GM19239 (cell line): Measurements from ENCODE around the gene CACNB4.
"Not testable (repeated sequence)": the region's sequence is repeated elsewhere in the genome, so short reads cannot be mapped to it uniquely, and the experiment has no call there.

ENCODE experiments used
- DNase-seq: peaks from one replicate; pipeline ENCODE4 v3.0.0; 2011; ENCODE audit warnings: low spot score; ENCODE audit not compliant: insufficient read length
- FAIRE-seq: peaks from 2 replicates; lab custom pipeline; 2011; peaks lifted over from hg19 to GRCh38; lab: Jason Lieb, UNC

CACNB4 gene

DNA sequence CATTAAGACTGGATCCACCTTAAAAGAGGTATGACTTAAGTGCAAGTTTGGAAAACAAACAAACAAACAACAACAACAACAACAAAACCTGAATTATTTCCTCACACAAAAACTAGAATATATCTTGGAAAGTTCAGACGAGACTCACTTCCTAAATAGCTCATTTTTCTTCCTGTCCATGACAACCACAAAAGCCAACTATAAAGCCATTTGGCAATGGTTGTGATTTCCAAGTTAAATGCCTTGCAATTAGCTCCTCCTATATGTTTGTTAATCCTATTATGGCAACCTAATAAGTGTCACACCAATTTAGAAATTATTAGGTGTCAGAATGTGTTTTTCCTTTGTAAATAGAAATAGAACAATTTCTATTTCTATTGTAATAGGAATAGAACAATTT lies 179.1 kb downstream of the CACNB4 start:
- FAIRE-seq, result no peak
- no peak for DNase-seq

DNA sequence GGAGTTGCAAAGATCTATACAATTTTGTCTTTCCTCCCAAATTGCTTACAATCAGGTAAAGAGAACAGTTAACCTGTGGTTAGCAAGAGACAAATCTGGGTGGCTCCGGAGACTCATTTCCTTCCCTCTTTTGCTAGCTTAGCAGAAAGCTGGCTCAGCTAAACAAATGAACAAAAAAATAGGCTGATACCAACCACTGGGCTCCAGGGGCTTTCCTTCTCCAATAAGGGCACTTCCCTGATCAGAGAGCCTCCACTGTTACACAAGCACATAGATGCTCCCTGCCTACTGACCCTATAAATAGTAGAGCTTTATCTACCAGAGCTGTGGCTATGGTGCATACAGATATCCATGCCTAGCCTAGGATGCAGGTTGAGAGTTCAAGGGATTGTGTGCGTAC lies 180.5 kb downstream of the CACNB4 start:
- no peak for DNase-seq
- FAIRE-seq, result no peak

DNA sequence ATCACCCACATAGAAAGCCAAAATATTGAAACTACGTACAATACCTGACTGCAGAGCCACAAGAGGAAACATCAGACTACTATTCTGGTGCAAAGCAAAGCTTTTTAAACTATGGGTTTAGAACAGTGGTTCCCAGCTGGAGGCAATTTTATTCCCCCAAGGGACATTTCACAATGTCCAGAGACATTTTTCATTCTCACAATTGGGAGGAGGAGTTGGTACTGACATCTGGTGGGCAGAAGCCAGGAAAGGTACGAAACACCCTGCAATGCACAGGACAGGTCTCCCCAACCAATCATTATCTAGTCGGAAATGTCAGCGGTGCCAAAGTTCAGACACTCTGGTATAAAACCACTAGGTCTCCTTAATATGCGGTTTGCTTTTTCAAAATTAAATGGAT lies 182.2 kb downstream of the CACNB4 start:
- no peak for DNase-seq

DNA sequence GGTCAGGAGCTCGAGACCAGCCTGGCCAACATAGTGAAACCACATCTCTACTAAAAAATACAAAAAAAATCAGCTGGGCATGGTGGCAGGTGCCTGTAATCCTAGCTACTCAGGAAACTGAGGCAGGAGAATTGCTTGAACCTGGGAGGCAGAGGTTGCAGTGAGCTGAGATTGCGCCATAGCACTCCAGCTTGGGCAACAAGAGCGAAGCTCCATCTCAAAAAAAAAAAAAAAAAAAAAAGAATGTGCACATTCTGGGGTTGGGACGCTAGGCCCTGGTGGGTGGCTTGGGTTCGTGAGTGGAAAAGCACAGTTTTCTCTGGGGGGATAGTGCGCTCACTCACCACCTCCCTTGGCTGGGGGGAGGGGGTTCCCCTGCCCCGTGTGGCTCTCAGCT lies 183.2 kb downstream of the CACNB4 start:
- not testable (repeated sequence) for DNase-seq

More for the DNA sequence above, 182.2 kb downstream of the CACNB4 start:
- FAIRE-seq, result no peak

DNA sequence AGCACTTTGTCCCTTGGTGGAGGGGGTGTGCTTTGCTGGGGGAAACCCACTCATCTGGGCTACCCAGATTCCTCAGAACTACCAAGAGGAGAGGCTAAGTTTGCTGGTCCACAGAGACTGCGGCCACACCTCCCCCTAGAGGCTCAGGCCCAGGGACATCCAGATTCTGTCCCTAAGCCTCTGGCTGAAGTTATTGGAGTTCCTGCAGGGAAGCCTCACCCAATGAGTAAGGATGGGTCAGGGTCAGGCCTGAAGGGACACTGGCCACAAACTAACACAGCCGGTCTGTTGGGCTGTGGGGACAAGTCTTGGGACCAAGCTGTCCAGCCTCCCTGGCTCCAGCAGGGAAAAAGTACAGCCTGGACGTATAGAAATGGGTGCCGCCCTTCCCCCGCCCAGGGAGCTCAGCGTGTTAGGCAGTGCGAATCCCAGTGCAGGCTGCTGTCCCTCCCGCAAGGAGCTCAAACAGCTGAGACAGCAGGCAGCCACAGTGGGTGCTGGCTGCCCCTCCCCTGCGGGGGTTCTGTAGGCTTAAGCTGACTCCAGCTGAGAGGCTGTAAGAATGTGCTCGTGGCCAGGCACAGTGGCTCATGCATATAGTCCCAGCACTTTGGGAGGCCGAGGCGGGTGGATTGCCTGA lies 183.7 kb downstream of the CACNB4 start:
- DNase-seq (no peak), FAIRE-seq (no peak)

More for the DNA sequence above, 183.2 kb downstream of the CACNB4 start:
- not testable (repeated sequence) for FAIRE-seq

DNA sequence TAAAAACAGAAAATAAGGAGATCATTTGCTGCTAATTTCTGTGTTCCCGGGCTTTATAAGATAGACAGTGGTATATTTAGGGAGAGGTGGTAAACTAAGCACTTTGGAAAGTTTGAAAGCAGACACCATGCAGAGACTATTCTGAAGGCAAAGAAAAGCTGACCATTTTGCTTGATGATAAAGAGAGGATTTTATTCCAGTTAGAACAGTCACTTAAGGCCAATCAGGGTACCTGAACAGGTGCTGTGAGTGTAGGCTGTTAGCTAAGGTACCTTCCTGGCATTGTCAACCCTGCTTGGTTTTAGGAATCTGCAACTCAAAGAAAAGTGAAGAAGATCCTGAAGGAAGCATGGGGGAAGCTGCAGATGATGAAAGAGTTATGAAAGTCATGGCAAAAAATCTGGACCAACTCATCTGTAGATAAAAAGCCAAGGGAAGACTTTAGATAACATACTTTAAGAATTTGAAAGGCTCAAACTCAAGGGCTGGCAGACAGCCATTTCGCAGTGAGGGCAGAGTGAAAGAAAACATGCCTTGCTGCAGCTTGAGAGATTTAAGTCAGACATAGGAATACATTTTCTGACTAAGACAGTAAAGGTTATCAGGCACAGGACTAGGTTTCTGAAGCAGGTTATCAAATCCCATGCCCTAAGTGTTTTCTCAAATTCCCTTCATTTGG lies 190.5 kb downstream of the CACNB4 start:
- FAIRE-seq, result no peak
- no peak for DNase-seq

DNA sequence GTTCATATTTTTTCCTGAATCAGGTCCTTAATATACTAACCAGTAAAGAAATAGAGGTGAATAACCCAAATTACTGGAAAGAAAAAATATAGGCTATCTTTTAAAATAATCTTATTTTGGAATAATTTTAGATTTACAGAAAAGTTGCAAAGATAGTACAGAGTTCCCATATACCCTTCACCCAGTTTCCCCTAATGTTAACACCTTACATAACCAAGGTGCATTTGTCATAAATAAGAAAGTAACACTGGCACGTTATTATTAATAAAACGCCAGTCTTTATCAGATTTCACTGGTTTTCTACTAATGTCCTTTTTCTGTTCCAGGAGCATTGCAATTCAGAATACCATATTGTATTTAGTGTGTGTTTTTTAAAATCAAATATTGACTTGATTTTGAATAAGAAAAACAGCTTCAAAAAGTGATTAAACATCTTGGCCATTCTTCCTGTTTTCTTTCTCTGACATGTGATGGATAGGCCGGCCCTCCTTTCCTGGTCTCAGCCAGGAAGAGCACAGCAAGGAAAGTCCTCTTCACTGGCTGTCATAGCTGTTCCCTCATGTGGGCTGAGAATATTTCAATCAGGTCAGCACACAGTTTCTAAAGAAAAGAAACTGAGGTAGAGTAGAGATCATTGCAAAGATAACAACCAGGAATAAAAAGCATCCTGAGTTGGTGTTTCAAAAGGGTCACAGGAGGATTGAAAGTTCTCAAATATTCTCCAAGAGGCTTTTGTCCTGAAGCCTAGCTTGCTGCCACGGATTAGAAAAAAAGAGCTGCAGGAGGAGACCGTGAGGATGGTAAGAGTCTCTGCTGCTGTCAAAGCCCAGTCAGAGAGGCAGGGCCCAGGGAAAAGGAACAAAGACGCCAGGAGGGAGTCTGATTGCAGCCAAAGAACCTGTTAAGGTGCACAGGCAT lies 191.3 kb downstream of the CACNB4 start:
- FAIRE-seq, result no peak

DNA sequence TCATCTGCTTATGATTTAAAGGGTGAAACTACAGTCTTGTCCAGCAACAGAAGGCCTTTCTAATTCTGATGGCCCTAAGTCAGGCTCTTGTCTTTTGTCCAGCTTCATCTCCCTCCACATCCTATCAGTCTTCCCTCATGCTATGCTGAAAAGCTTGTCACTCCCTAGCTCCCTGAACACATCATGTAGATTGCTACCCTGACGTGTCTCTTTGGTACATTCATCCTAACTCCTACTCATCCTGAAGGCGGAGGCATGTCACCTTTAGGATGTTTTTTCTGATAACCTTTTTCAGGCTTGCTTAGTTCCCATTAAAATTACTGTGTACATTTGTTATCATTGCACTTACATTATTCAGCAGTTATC lies 192.2 kb downstream of the CACNB4 start:
- FAIRE-seq (no peak), DNase-seq (no peak)

More for the DNA sequence above, 191.3 kb downstream of the CACNB4 start:
- no peak for DNase-seq

DNA sequence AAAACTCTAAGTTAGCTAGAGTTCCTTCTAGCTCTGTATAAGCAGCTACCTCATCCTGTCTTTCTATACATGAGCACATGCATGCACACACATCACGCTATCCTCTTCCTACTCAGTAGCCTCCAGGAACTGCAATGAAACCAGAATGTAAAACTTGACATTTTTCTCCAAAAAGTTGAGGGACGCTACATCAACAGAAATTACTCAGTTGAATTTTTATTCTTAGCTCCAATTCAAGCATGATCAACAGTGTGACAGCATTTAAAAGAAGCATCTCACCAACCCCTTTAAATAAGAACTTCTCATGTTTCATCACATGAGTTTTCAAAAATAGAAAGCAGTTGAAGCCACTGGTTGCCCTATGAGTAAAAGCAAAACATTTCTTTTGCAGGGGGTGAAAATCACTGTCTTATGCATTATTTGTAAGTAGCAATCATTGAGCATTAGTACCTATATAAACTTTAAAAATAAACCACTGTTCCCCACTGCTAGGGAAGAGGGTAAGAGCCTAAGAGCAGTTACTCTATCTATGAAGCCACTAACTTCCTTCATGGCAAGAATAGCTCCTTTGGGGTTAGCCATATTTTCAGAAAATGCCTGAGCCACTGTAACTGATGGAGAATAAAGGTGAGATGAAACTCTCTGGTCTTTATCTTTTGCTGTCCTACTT lies 192.7 kb downstream of the CACNB4 start:
- no peak for FAIRE-seq
- DNase-seq, result no peak

DNA sequence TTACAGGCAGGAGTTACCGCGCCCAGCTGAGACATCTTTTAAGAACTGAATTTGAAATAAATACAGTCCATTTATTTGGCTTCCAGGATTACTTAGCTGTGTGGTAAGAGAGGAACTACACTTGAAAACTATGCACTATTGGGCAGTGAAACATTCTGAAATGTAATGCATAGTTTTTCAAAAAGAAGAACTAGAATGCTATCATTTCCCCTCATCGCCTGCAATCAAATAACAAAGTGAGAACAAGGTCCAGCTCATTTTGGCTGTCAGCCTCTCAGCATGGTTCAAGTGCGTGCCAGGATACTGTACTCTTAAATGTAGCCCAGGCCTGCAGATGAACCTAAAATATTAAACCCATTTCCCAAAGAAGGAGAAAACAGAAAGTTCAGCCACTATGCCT lies 194.0 kb downstream of the CACNB4 start:
- DNase-seq (no peak), FAIRE-seq (no peak)

DNA sequence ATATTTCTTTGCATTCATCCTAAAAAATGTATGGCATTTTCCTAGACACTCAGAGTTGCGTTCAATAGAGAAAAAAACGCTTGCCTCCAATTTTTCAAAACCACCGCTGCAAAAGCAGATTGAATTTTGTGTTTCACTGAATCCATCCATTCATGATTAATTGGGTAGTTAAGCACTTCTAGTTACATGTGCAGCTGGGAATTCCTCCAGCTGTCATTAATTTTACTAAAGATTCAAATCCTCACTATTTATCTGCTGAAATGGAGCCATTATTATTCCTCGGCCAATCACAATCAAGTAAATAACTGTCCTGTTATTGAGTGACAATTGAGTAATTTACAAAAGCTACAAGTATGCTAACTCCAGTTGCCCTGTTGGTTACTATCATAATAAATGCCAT lies 194.8 kb downstream of the CACNB4 start:
- DNase-seq (no peak), FAIRE-seq (no peak)

DNA sequence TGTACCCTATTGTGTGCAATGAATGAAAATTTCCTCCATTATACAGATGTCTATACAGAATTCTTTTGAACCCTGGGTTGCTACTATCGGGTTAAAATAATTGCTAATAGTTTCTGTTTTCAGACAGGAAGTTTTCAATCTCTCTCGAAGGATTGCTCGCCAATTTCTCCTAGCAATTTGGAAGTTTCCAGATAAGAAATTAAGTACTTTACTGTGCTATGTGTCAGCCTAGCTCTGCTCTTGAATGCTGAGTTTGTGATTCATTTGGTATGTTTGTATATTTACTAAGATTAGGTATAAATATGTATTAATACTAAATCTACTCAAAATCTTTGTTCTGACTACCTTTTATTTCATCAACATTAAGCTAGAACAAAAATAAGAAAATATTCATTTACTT lies 196.0 kb downstream of the CACNB4 start:
- DNase-seq (no peak), FAIRE-seq (no peak)

DNA sequence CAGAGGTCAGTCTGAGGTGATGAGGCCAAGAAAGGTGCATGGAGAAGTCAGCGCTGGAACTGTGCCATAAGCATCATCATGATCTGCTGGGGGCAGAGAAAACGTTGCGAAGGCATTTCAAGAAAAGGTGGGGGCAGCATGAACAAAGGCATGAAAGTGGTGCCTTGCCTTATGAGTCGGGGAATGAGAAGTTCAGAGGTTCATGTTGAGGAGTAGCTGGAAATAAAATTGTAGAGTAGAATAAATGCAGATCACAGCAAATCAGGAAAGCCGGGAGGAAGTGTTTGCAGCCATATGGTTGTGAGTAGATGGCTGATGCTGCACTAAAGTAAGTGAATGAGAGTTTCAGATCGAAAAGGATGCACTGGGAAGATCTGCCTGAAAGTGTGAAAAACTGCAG lies 198.5 kb downstream of the CACNB4 start:
- DNase-seq, result no peak
- FAIRE-seq, result no peak

DNA sequence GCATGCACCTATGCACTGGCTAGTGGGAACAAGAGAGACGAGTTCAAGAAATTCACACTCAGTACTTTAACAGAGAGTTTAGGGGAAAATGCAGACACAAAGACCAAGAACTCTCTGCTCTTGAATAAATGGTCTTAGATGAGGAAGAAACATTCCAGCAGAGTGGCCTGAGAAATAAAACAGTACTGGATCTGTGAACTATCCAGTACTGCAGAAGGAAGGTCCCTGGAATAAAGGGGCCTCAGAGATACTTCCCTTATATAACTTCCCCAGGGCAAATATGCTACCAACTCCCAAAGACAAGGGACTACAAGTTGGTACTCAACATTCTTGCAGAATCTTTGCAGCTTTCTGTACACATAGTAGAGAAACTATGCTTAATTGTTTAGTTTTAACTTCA lies 199.7 kb downstream of the CACNB4 start:
- FAIRE-seq (no peak), DNase-seq (no peak)

DNA sequence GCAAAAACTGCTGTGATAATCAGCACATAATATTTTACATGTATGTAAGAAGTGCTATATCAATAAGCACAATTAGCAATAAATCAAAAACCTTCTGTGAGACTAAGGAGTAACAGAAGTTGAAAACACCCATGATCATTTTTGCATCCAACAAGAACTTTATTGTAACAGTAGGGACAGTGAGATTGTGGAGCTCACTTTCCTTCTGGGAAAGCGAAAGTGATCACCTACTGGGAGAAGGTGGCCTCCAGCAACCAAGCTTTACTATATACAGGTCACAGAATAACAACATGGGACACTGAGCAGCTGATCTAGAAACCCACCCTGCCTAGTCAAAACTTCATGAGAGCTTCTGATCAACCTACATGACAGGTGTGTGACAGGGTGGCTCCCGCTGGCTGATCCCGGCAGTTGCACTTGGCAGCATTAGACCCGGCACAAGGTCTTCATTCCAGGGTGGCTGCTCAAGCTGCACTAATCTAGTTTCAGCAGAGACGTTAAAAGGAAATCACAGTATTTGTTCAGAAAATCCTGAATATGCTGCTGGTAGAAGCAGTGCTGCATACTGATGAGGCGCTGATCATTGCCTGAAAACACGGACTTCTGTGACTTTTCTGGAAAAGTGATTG lies 207.2 kb downstream of the CACNB4 start:
- FAIRE-seq (no peak), DNase-seq (no peak)

DNA sequence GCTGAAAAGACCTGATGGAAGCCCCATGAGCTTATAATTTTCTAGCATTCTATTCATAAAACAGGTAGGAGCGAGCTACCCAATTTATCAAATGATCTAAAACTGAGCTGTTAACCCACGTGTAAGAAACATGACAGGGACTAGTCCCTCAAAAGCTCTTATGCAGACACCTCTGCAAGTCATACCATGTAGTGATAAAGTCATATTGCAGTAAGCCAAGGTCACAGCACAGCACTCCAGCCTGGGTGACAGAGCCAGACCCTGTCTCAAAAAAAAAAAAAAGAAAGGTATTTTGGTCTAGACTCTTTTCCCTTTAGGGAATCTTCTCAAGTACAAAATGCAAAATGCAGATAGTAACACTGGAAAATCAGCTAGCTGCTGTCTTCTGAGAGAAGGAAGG lies 211.7 kb downstream of the CACNB4 start:
- DNase-seq (no peak), FAIRE-seq (no peak)

DNA sequence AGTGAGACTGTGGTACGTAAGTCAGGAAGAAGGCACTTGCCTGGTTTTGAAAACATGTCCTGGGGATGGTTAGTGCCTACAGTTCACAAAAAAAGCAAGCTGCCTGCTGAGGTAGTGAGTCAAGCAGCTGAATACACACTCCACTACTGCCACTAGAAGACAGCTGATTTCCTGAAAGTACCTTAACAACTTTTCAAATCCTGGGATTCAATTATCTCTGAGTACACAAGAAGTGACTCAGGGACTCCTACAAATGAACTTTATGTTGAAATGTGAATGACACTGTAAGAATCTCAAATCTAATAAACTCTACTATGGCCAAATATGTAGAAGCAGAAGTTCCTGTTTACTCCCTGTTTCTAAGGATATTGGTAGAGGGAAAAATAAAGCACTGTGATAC lies 212.6 kb downstream of the CACNB4 start:
- FAIRE-seq, result no peak
- DNase-seq, result no peak

DNA sequence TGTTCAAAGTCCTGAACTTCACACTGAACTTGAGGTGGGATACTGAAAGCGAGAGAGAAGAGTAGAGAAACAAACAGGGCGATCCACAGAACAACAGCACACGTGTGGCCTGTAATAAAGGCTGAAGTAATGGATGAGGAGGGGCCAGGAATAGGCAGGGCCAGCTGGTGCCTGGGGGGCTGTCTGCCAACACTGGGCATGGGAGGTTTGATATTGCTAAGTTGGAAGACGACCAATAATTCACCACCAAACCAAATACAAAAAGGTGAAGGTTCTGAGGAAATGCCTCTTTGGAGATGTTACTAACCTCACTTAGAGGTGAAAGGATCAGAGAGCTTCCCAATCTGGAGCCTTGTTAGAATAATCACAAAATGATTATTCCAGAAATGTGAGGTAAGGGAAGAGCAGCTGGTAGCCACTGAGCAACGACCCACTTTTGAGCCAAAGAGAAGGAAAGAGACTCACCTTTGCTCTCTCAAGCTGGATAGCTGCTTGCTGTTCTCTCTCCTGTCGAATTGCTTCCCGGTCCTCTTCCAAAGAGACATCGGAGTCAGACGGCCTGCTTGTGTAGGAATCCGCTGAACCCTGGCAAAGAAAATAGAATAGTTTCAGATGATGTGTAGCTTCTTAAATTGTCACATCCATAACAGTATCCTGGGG lies 215.9 kb downstream of the CACNB4 start:
- FAIRE-seq (no peak), DNase-seq (no peak)

DNA sequence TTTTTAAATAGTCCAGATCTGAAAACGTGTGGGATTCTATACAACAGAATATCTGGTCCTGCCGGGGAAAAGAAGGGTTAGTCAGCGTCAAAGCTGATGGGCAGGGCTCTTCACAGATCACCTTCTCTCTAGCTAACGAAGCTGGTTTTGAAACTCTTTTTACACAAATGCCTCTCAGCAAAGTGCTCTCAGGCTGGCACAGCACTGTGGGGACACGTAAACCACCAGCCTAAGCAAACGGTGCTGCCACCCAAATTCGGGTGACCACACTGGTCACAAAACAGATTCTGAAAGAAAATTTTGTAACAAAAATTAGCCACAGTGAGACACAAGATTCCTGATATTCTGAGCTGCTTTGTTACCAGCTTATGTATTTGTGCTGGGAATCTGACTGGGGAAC lies 217.5 kb downstream of the CACNB4 start:
- FAIRE-seq (no peak), DNase-seq (no peak)

DNA sequence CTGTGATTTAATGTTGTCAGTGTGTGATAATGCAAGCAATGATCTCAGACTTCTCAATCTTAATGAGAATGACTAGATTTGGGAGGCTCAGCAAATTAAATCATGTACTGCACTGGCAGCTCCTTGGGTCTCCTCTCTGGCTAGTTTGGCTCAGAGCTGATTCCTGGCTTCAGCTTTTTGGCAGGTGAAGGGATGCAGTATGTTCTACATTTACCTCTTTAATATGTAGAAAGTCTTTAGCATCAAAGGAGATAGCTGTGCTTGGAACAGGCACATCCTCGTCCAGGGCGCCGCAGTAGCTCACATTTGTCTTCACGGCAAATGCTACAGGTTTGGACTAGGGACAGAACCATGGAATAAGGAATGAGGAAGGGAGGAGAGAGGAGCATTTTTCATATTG lies 218.3 kb downstream of the CACNB4 start:
- FAIRE-seq, result peak; percentile 37

More for the DNA sequence above, 218.3 kb downstream of the CACNB4 start:
- DNase-seq, result no peak
